HuH-7 (cell line): ENCODE data around the gene TRAF2.

Experiments
- DNase-seq: peaks from one replicate; pipeline ENCODE4 v3.0.0; 2011; ENCODE audit warnings: low spot score

The TRAF2 gene

GRCh38 chr9:136949817-136950655, 63.7 kb downstream of the TRAF2 start:
- DNase-seq, result peak; percentile 100

GRCh38 chr9:136950656-136951276, 64.5 kb downstream of the TRAF2 start:
- no peak for DNase-seq

- DNase-seq, result no peak
Measured at GRCh38 chr9:136951541-136952320, 65.4 kb downstream of the TRAF2 start, which contains the start of gene LCN12. LCN12 (plus strand) TSS chr9:136952273; CDS start chr9:136952328, 55 bp downstream.

- DNase-seq, result no peak
Measured at GRCh38 chr9:136952321-136952850, 66.1 kb downstream of the TRAF2 start.

- no peak for DNase-seq
Measured at GRCh38 chr9:136952876-136953770, 66.8 kb downstream of the TRAF2 start.

GRCh38 chr9:136953771-136954269, 67.5 kb downstream of the TRAF2 start:
- DNase-seq, result no peak

- no peak for DNase-seq
Measured at GRCh38 chr9:136954270-136955083, 68.2 kb downstream of the TRAF2 start.

GRCh38 chr9:136955202-136955942, 69.1 kb downstream of the TRAF2 start:
- DNase-seq, result no peak

GRCh38 chr9:136955943-136956335, 69.6 kb downstream of the TRAF2 start:
- no peak for DNase-seq

GRCh38 chr9:136956604-136957003, 70.3 kb downstream of the TRAF2 start:
- DNase-seq, result no peak

- DNase-seq, result no peak
Measured at GRCh38 chr9:136957461-136957860, 71.1 kb downstream of the TRAF2 start.

GRCh38 chr9:136957901-136958300, 71.6 kb downstream of the TRAF2 start:
- DNase-seq, result no peak

- no peak for DNase-seq
Measured at GRCh38 chr9:136958473-136958872, 72.2 kb downstream of the TRAF2 start.

GRCh38 chr9:136958898-136959850, 72.9 kb downstream of the TRAF2 start:
- DNase-seq, result no peak

- DNase-seq, result no peak
Measured at GRCh38 chr9:136960212-136960937, 74.1 kb downstream of the TRAF2 start.

- DNase-seq, result no peak
Measured at GRCh38 chr9:136960938-136961275, 74.6 kb downstream of the TRAF2 start.

GRCh38 chr9:136961279-136962065, 75.2 kb downstream of the TRAF2 start:
- no peak for DNase-seq
